SK-N-SH (cell line): ENCODE results near the gene FAM47E. TPM values are rescaled to one million over a fixed set of nuclear protein-coding genes. Genes with fewer than 3 reads are reported as not detected.
A peak's percentile ranks its signal among the peaks of the same experiment; 100 is the strongest.

ENCODE experiments used
- CTCF ChIA-PET: fragments of 300-600, 350-600 bp; formaldehyde crosslinking; extraction: SDS; loops from one replicate; lab custom pipeline; 2021; lab: Yijun Ruan, JAX
- POLR2A ChIA-PET: fragments of 350-600 bp; sonication (Branson Sonifier 250); formaldehyde crosslinking; extraction: SDS; loops from one replicate; lab custom pipeline; 2020; ENCODE audit warnings: antibody characterized with exemption, inconsistent platforms; lab: Yijun Ruan, JAX
- DNase-seq: peaks from one replicate; pipeline ENCODE4 v3.0.0; 2012
- H2AFZ ChIP-seq: fragments of 200-600 bp; sonication (generic); 2 replicates; pipeline ENCODE4 v1.8.1; 2016; ENCODE audit warnings: antibody characterized with exemption, mild to moderate bottlenecking, low read depth
- H3F3A ChIP-seq: fragments of 200-600 bp; sonication (generic); replicated peaks from 2 replicates; pipeline ENCODE3; 2016; ENCODE audit warnings: antibody characterized with exemption, mild to moderate bottlenecking; ENCODE audit not compliant: insufficient read depth
- H3K27ac ChIP-seq, 2 experiments: fragments of 200-500 bp in 1 of 2; fragments of 200-600 bp in 1 of 2; sonication (Bioruptor generic) in 1 of 2; sonication (generic), shearing (Covaris generic) in 1 of 2; 2 replicates each; pipeline versions ENCODE4 v1.5.1 to v1.6.1; 2014 to 2016; ENCODE audit warnings: low read depth in 2 of 2, inconsistent platforms in 1 of 2, low read length in 1 of 2, mild to moderate bottlenecking in 1 of 2, mixed read lengths in 1 of 2
- H3K27me3 ChIP-seq: fragments of 200-600 bp; sonication (generic), shearing (Covaris generic); 2 replicates; pipeline ENCODE4 v1.6.1; 2016; ENCODE audit warnings: mixed run types; ENCODE audit not compliant: insufficient read depth
- H3K36me3 ChIP-seq, 2 experiments: fragments of 200-500 bp in 1 of 2; fragments of 200-600 bp in 1 of 2; sonication (Bioruptor generic) in 1 of 2; sonication (generic) in 1 of 2; replicated peaks in 1 of 2; 2 replicates each; pipeline versions ENCODE3 to v1.5.1; 2014 to 2016; ENCODE audit warnings: low read length in 1 of 2, mild to moderate bottlenecking in 1 of 2; ENCODE audit not compliant: insufficient read depth in 2 of 2, control insufficient read depth in 1 of 2
- H3K4me1 ChIP-seq, 2 experiments: fragments of 200-500 bp in 1 of 2; fragments of 200-600 bp in 1 of 2; sonication (Bioruptor generic) in 1 of 2; sonication (generic), shearing (Covaris generic) in 1 of 2; 2 replicates each; pipeline versions ENCODE4 v1.5.1 to v1.6.1; 2014 to 2016; ENCODE audit warnings: low read depth in 1 of 2, low read length in 1 of 2, mixed run types in 1 of 2; ENCODE audit not compliant: insufficient read depth in 2 of 2, control insufficient read depth in 1 of 2
- H3K4me2 ChIP-seq: fragments of 200-600 bp; sonication (generic), shearing (Covaris generic); 2 replicates; pipeline ENCODE4 v1.6.1; 2017; ENCODE audit warnings: mixed run types
- H3K4me3 ChIP-seq, 2 experiments: fragments of 200-500 bp in 1 of 2; fragments of 200-600 bp in 1 of 2; sonication (Bioruptor generic) in 1 of 2; sonication (generic), shearing (Covaris generic) in 1 of 2; 2 replicates each; pipeline versions ENCODE4 v1.5.1 to v1.8.1; 2014 to 2016; ENCODE audit warnings: low read depth in 2 of 2, inconsistent platforms in 1 of 2, low read length in 1 of 2, mild to moderate bottlenecking in 1 of 2, mixed read lengths in 1 of 2, moderate library complexity in 1 of 2
- H3K79me2 ChIP-seq: fragments of 200-600 bp; sonication (generic); 2 replicates; pipeline ENCODE4 v1.8.1; 2017; ENCODE audit warnings: mild to moderate bottlenecking; ENCODE audit not compliant: insufficient read depth
- H3K9ac ChIP-seq: fragments of 200-600 bp; sonication (generic); 2 replicates; pipeline ENCODE4 v1.6.1; 2017; ENCODE audit warnings: mixed run types
- H3K9me2 ChIP-seq: fragments of 200-600 bp; sonication (generic); 2 replicates; pipeline ENCODE4 v1.6.1; 2017; ENCODE audit warnings: mixed run types
- H3K9me3 ChIP-seq: fragments of 200-600 bp; sonication (generic); 2 replicates; pipeline ENCODE4 v1.6.1; 2017; ENCODE audit warnings: mixed run types, mild to moderate bottlenecking, moderate library complexity
- H4K20me1 ChIP-seq: fragments of 200-600 bp; sonication (generic); 2 replicates; pipeline ENCODE4 v1.6.1; 2017; ENCODE audit warnings: mild to moderate bottlenecking, mixed run types; ENCODE audit not compliant: insufficient read depth
- EP300 ChIP-seq, 2 experiments: IDR thresholded peaks; 2 replicates each; pipeline versions ENCODE4 v1.4.0 to v1.6.1; 2012; ENCODE audit warnings: borderline replicate concordance in 1 of 2, low read depth in 1 of 2, low read length in 1 of 2
- FOSL2 ChIP-seq: IDR thresholded peaks from 2 replicates; pipeline ENCODE4 v1.4.0; 2012; ENCODE audit warnings: low read depth, mild to moderate bottlenecking, moderate library complexity, borderline replicate concordance
- FOXJ3 ChIP-seq: sonication (generic); formaldehyde crosslinking; IDR thresholded peaks from 2 replicates; pipeline ENCODE4 v1.5.1; 2020; ENCODE audit warnings: mild to moderate bottlenecking, missing genetic modification reagents
- FOXM1 ChIP-seq: IDR thresholded peaks from 2 replicates; pipeline ENCODE4 v1.4.0; 2012; ENCODE audit warnings: low read depth, mild to moderate bottlenecking
- GATA2 ChIP-seq: sonication (generic); formaldehyde crosslinking; IDR thresholded peaks from 2 replicates; pipeline ENCODE4 v1.5.0; 2020; ENCODE audit warnings: mild to moderate bottlenecking, missing genetic modification reagents
- MEF2A ChIP-seq: IDR thresholded peaks from 2 replicates; pipeline ENCODE4 v1.4.0; 2012; ENCODE audit warnings: low read depth, borderline replicate concordance
- MXI1 ChIP-seq: IDR thresholded peaks from 2 replicates; pipeline ENCODE4 v1.6.1; 2012; ENCODE audit warnings: mild to moderate bottlenecking, low read depth, low read length, improper control_type of control experiment
- NFIC ChIP-seq: IDR thresholded peaks from 2 replicates; pipeline ENCODE4 v1.4.0; 2012; ENCODE audit warnings: borderline replicate concordance
- RAD21 ChIP-seq: IDR thresholded peaks from 2 replicates; pipeline ENCODE4 v1.6.1; 2012; ENCODE audit warnings: mild to moderate bottlenecking, low read length
- RCOR1 ChIP-seq: fragments of 150-350 bp; IDR thresholded peaks from 2 replicates; pipeline ENCODE4 v1.6.1; 2017; ENCODE audit warnings: antibody characterized with exemption, low read length
- SMC3 ChIP-seq: IDR thresholded peaks from 2 replicates; pipeline ENCODE4 v1.6.1; 2012; ENCODE audit warnings: low read depth, low read length, improper control_type of control experiment
- TAF1 ChIP-seq: IDR thresholded peaks from 2 replicates; pipeline ENCODE4 v1.6.1; 2012; ENCODE audit warnings: low read depth, mild to moderate bottlenecking, low read length, moderate library complexity, borderline replicate concordance
- TEAD4 ChIP-seq: IDR thresholded peaks from 2 replicates; pipeline ENCODE4 v1.4.0; 2012; ENCODE audit warnings: mild to moderate bottlenecking, borderline replicate concordance; ENCODE audit not compliant: insufficient read depth
- YY1 ChIP-seq: IDR thresholded peaks from 2 replicates; pipeline ENCODE4 v1.4.0; 2012; ENCODE audit warnings: low read depth, mild to moderate bottlenecking
- WGBS: methylation state at CpG from one replicate; pipeline ENCODE4 v1.1.6; 2017; ENCODE audit warnings: low lambda C conversion rate; 5-methylcytosine and 5-hydroxymethylcytosine counted together
- polyA plus RNA-seq, 3 experiments: library from polyadenylated mRNA; depleted of rRNA; stranded (reverse); fragments of >200 nt; gene quantifications; 2 replicates each; pipeline ENCODE4 v1.2.3, GENCODE V29; 2012
- TF ChIP-seq, protein P1 (sequence below): IDR thresholded peaks from 2 replicates; pipeline ENCODE4 v1.4.0; 2012; ENCODE audit warnings: low read depth, borderline replicate concordance
- TF ChIP-seq, protein P2 (sequence below): fragments of 150-350 bp; IDR thresholded peaks from 2 replicates; pipeline ENCODE4 v1.6.1; 2016; ENCODE audit warnings: mild to moderate bottlenecking, low read depth, low read length
- TF ChIP-seq, protein P3 (sequence below): IDR thresholded peaks from 2 replicates; pipeline ENCODE4 v1.4.0; 2012; ENCODE audit warnings: low read depth, borderline replicate concordance
- TF ChIP-seq, protein P4 (sequence below): fragments of 200-600 bp; sonication (generic); IDR thresholded peaks from 2 replicates; pipeline ENCODE4 v1.6.1; 2017; ENCODE audit warnings: antibody characterized with exemption, mild to moderate bottlenecking, moderate library complexity
- TF ChIP-seq, protein P5 (sequence below): IDR thresholded peaks from 2 replicates; pipeline ENCODE4 v1.6.1; 2012; ENCODE audit warnings: mild to moderate bottlenecking, low read depth, low read length, moderate library complexity

FAM47E gene, protein sequence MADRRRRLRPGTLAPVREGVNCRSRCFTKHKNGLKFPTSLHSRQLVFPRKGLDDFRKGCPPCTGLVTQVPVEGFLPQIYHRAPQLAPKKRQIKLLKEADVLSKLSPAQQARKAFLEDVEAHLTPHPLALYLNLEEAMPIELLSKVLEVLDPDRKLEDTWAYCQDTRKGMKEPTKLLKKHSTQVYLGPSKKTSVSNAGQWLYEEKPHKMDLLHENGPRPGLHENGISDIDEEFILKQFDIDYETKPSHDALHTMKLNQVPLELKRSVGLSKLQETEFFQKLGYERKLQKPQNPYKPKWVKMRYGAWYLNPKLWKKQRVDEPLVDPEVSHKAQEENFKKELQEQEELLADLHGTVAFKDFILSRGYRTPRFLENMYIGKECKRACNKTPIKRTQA
- 1.8 and 2.5 TPM in 2 replicates for polyA plus RNA-seq (2012; rRNA removed)
- polyA plus RNA-seq (2012; cell fraction: cytosol; rRNA removed), result 1.9 and 2.7 TPM in 2 replicates
- polyA plus RNA-seq (2012; cell fraction: nucleus; rRNA removed), result 2.3 and 5.4 TPM in 2 replicates

DNA sequence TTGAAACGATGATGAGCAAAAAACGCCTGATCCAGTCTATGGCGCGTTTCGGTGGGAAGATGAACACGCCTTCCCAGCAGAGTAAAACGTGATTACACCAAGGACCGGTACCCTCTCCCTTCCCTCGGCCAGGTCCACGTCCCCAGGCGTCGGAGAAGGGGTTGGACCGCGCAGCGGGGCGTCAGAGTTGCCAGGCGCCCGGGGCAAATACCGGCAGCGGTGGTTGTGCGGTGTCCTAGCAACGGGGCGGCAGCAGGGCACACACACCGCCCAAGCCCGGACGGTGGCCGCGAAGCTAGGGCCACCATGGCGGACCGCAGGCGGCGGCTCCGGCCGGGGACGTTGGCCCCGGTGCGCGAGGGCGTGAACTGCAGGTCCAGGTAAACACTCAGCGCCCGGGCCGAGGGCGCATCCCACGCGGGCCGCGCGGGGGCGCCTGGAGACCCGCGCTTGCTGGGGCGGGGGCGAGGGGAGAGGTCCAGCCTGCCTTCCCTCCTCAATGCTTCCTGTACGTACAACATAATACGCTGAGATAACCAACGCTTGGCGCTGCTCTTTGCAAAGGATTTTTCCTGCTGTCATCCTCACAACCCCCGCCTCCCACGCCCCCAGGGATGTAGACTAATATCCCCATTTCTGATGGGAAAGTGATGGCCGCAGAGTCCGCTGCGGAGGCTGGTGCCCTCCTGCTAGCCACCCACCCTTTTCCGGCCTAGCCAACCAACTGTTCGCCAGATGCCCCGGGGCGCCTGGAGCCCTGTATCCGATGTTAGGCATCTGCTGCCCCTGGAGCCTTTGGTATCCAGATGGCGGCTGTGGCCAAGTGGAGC, at the start of gene FAM47E:
TSS of gene FAM47E (plus strand) at position 281 of the 830 bp plus-strand sequence. CDS start at position 307, 26 bp downstream.
- Histone ChIP-seq H3K27me3 (peaks cover 9% of the 10 kb centered on the region; the same call in 1 of the 2 replicates), H3K79me2 (no peaks in the 10 kb centered on the region), H3K27ac (peak within 1 kb of the TSS; percentile 52 to 81), H3K4me1 (peaks cover 0 to 9% of the 10 kb centered on the region in 2 experiments; a peak in 1 of 4 replicates), H4K20me1 (no peaks in the 10 kb centered on the region), H3K9me2 (no peaks in the 10 kb centered on the region), H3K36me3 (no peaks in the 10 kb centered on the region), H3K4me3 (peak within 1 kb of the TSS; percentile 67 to 72), H3K9me3 (no peaks in the 10 kb centered on the region), H3K4me2 (peak within 1 kb of the TSS; percentile 88), H2AFZ (peak within 1 kb of the TSS; percentile 92), H3K9ac (peak within 1 kb of the TSS; percentile 66), H3F3A (no peaks in the 10 kb centered on the region)
- ChIA-PET CTCF (interaction anchor here (1.1 to 6.4 kb wide), 9 partner anchors 9 to 126 kb away, joined by 3 to 42 read pairs (median 5); partner anchors contain the start of gene NUP54), POLR2A (interaction anchor here (1.4 to 1.7 kb wide), 3 partner anchors 38 to 56 kb away, joined by 6 to 9 read pairs (median 8); partner anchors contain the start of gene SCARB2)
- 4% methylated on average over 32 of the region's 68 CpGs for WGBS
- peak; percentile 90 for DNase-seq
- TF ChIP-seq EP300 (IDR thresholded peaks at IDR 0.05; ENCODE audit: borderline replicate concordance in 1 of 2, low read depth in 1 of 2, low read length in 1 of 2) (peak in 1 of 2 experiments; percentile 38; a peak in 1 of 4 replicates), TAF1 (peak; percentile 44; the same call in 1 of the 2 replicates), SMC3 (peak; percentile 43; the same call in 1 of the 2 replicates), FOSL2 (no peak), MEF2A (no peak), FOXJ3 (CRISPR knock-in tag) (0 out of 2 replicates have a peak, but pooled peaks have one; percentile 24), TEAD4 (no peak), MXI1 (peak; percentile 65), RCOR1 (peak; percentile 10; the same call in 1 of the 2 replicates), NFIC (no peak), GATA2 (CRISPR knock-in tag) (peak; percentile 23; the same call in 1 of the 2 replicates), YY1 (peak; percentile 78), FOXM1 (no peak), RAD21 (peak; percentile 49)
- TF ChIP-seq, protein P1, sequence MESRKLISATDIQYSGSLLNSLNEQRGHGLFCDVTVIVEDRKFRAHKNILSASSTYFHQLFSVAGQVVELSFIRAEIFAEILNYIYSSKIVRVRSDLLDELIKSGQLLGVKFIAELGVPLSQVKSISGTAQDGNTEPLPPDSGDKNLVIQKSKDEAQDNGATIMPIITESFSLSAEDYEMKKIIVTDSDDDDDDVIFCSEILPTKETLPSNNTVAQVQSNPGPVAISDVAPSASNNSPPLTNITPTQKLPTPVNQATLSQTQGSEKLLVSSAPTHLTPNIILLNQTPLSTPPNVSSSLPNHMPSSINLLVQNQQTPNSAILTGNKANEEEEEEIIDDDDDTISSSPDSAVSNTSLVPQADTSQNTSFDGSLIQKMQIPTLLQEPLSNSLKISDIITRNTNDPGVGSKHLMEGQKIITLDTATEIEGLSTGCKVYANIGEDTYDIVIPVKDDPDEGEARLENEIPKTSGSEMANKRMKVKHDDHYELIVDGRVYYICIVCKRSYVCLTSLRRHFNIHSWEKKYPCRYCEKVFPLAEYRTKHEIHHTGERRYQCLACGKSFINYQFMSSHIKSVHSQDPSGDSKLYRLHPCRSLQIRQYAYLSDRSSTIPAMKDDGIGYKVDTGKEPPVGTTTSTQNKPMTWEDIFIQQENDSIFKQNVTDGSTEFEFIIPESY, result no peak
- TF ChIP-seq, protein P2, sequence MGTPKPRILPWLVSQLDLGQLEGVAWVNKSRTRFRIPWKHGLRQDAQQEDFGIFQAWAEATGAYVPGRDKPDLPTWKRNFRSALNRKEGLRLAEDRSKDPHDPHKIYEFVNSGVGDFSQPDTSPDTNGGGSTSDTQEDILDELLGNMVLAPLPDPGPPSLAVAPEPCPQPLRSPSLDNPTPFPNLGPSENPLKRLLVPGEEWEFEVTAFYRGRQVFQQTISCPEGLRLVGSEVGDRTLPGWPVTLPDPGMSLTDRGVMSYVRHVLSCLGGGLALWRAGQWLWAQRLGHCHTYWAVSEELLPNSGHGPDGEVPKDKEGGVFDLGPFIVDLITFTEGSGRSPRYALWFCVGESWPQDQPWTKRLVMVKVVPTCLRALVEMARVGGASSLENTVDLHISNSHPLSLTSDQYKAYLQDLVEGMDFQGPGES, result no peak
- TF ChIP-seq, protein P3, sequence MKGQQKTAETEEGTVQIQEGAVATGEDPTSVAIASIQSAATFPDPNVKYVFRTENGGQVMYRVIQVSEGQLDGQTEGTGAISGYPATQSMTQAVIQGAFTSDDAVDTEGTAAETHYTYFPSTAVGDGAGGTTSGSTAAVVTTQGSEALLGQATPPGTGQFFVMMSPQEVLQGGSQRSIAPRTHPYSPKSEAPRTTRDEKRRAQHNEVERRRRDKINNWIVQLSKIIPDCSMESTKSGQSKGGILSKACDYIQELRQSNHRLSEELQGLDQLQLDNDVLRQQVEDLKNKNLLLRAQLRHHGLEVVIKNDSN, result no peak
- TF ChIP-seq, protein P4, sequence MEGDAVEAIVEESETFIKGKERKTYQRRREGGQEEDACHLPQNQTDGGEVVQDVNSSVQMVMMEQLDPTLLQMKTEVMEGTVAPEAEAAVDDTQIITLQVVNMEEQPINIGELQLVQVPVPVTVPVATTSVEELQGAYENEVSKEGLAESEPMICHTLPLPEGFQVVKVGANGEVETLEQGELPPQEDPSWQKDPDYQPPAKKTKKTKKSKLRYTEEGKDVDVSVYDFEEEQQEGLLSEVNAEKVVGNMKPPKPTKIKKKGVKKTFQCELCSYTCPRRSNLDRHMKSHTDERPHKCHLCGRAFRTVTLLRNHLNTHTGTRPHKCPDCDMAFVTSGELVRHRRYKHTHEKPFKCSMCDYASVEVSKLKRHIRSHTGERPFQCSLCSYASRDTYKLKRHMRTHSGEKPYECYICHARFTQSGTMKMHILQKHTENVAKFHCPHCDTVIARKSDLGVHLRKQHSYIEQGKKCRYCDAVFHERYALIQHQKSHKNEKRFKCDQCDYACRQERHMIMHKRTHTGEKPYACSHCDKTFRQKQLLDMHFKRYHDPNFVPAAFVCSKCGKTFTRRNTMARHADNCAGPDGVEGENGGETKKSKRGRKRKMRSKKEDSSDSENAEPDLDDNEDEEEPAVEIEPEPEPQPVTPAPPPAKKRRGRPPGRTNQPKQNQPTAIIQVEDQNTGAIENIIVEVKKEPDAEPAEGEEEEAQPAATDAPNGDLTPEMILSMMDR, result peak; percentile 59
- TF ChIP-seq, protein P5, sequence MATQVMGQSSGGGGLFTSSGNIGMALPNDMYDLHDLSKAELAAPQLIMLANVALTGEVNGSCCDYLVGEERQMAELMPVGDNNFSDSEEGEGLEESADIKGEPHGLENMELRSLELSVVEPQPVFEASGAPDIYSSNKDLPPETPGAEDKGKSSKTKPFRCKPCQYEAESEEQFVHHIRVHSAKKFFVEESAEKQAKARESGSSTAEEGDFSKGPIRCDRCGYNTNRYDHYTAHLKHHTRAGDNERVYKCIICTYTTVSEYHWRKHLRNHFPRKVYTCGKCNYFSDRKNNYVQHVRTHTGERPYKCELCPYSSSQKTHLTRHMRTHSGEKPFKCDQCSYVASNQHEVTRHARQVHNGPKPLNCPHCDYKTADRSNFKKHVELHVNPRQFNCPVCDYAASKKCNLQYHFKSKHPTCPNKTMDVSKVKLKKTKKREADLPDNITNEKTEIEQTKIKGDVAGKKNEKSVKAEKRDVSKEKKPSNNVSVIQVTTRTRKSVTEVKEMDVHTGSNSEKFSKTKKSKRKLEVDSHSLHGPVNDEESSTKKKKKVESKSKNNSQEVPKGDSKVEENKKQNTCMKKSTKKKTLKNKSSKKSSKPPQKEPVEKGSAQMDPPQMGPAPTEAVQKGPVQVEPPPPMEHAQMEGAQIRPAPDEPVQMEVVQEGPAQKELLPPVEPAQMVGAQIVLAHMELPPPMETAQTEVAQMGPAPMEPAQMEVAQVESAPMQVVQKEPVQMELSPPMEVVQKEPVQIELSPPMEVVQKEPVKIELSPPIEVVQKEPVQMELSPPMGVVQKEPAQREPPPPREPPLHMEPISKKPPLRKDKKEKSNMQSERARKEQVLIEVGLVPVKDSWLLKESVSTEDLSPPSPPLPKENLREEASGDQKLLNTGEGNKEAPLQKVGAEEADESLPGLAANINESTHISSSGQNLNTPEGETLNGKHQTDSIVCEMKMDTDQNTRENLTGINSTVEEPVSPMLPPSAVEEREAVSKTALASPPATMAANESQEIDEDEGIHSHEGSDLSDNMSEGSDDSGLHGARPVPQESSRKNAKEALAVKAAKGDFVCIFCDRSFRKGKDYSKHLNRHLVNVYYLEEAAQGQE, result 0 out of 2 replicates have a peak, but pooled peaks have one; percentile 12
